Amniotic stem cell (primary cell): Measurements from ENCODE around the gene C6orf15.
"Not testable (repeated sequence)": the region's sequence is repeated elsewhere in the genome, so short reads cannot be mapped to it uniquely, and the experiment has no call there.

Experiments used
- DNase-seq: peaks from one replicate; lab custom pipeline; 2025; lab: John Stamatoyannopoulos, UW

C6orf15 gene

DNA sequence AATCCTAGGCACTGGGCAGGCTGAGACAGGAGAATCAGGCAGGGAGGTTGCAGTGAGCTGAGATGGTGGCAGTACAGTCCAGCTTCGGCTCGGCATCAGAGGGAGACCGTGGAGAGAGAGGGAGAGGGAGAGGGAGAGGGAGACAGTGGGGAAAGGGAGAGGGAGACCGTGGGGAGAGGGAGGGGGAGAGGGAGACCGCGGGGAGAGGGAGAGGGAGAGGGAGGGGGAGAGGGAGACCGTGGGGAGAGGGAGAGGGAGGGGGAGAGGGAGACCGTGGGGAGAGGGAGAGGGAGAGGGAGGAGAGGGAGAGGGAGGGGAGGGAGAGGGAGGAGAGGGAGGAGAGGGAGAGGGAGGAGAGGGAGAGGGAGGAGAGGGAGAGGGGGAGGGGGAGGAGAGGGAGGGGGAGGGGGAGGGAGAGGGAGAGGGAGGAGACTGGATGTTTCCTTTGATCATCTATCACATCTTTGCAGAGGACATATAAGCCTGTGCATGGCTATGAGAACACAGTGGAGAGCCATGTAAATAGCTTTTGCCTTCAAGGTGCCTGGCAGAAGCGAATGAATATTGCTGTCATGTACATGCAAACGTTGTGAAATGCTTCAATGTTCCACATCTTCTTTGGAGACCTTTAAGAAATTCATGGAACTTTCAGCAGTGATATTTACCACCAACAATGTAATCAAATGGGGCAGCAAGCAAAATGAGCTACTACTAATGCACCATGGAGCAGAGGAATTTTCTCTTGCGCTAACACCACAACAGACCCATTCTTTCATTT, 44.3 kb downstream of the C6orf15 start:
- not testable (repeated sequence) for DNase-seq

DNA sequence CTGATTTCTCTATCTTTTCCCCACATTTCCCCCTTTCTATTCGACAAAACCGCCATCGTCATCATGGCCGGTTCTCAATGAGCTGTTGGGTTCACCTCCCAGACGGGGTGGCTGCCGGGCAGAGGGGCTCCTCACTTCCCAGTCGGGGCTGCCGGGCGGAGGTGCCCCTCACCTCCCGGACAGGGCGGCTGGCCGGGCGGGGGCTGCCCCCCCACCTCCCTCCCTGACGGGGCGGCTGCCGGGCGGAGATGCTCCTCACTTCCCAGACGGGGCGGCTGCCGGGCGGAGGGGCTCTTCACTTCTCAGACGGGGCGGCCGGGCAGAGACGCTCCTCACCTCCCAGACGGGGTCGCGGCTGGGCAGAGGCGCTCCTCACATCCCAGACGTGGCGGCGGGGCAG, 45.3 kb downstream of the C6orf15 start:
- DNase-seq = not testable (repeated sequence)

DNA sequence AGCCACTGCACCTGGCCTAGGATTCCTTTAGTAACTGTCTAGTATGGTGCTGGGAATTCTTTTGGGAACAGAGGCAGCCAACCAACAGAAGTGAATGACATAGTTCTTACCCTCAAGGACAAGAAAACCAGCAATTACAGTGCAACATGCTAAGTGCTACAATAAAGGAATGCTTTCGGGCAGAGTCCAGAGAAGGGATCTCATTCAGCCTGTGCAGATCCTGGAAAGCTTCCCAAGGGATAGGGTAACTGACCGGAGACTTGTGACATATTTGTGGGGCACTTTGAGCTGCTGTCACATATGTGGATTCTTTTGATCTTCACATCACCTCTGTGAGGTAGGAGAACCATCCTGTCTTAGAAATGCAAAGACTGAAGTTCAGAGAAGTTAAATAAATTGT, 46.8 kb downstream of the C6orf15 start:
- no peak for DNase-seq

DNA sequence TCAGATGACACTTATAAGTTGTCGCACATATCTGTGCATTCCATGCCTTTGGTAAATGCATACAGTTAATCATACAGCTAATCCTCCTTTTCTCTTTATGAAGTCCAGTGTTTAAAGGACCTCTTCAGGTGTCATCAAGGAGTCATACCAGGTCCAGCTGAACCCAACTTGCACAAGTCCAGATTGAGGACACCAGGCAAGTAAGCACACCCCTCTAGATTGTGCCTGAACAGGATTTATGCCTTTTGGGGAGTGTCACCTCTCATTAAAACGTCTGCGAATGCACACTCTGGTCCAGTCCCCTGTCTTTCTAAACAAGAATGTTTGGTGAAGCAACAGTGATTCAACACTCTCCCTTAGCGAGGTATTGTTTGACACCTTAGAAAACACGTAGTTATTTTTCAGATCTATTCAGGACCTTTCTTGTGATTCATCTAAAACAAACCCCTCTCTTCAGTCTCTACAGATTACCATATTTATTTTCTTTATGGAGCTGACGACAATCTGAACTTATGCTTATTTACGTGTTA, 48.4 kb downstream of the C6orf15 start:
- no peak for DNase-seq
